Measurements from ENCODE around the gene NEK8.

GRCh38 chr17:28729950-28730330 lies 1.4 kb downstream of the NEK8 start:
- TF ChIP-seq CTCF (IDR thresholded peaks at IDR 0.05) (no peak), POLR2AphosphoS5 (IDR thresholded peaks at IDR 0.05) (no peak), EP300 (IDR thresholded peaks at IDR 0.05) (no peak), POLR2A (IDR thresholded peaks at IDR 0.05) (no peak)
